Measurements from ENCODE around the gene BBS9. TPM values are rescaled to one million over a fixed set of nuclear protein-coding genes. Genes with fewer than 3 reads are reported as not detected.

Gene BBS9
- total RNA-seq, 1 experiment from 2014 or later, result 4.7 TPM

DNA sequence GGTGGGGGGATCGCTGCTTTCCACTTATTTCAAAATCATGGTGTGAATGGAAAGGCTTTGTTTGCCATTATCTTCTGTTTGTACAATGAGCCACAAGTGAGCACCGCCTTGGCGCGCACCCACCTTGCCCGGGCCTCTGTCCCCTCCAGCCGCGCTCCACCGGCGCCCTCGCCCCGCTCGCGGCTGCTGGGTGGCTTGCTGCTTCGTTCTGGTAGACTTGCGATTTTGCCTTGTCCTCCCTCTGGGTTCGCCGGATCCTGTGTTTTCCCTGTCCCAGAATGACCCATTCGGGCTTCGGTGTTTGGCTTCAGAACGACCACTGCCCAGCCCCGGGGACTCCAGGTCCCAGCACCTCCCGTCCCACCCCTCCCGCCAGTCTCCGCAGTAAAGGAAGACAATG lies 503.0 kb downstream of the BBS9 start:
- no peak for DNase-seq

DNA sequence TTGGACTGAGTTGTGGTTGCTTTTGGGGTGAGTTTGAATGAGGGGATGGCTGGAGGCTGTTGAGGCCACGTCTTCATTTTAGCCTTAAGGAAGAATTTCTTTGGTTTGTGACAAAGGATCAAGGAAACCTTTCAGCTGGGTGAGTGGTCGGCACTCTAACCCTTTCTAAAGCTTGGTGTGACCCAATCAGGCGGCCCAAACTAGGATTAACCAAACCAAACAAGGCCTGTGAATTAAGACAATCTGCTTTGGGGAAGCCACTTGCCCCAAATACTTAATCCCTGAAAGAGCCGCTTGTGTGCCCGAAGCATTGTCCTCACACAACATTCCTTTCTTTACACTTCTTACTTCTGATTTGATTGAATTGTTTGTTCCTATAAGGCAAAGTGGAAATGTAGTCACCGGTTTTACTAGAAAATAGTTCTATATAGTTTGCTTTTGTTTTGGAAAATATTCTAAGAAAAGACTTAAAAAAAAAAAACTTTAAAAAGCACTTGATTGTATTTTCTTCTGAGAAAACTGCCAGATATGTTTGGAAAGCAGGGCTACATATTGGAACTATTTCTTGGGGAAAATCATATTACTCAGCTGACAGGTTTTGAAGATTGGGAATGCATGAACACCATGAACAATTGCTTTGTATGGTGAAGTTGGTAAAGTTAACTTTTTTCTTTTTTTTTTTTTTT lies 503.6 kb downstream of the BBS9 start:
- Mint-ChIP-seq H3K4me1 (ENCODE audit: low read depth, unreplicated experiment) (no peaks in the 10 kb centered on the region), H3K4me3 (ENCODE audit: unreplicated experiment) (no peak overlapping the region), H3K27ac (ENCODE audit: unreplicated experiment) (no peak overlapping the region), H3K9me3 (ENCODE audit: unreplicated experiment) (no peaks in the 10 kb centered on the region), H3K27me3 (ENCODE audit: insufficient read depth, unreplicated experiment) (peaks cover 2% of the 10 kb centered on the region), H3K36me3 (ENCODE audit: insufficient read depth, unreplicated experiment) (no peaks in the 10 kb centered on the region)
- Histone ChIP-seq H3K36me3 (ENCODE audit: control insufficient read depth, insufficient read depth, low read length) (no peaks in the 10 kb centered on the region), H3K9me3 (no peaks in the 10 kb centered on the region), H3K27me3 (replicated peaks; ENCODE audit: control insufficient read depth, insufficient read depth, low read length) (no peaks in the 10 kb centered on the region), H3K4me1 (no peaks in the 10 kb centered on the region), H3K4me3 (ENCODE audit: low read depth, low read length) (no peak overlapping the region)
- no peak for DNase-seq
- TF ChIP-seq, protein P1, sequence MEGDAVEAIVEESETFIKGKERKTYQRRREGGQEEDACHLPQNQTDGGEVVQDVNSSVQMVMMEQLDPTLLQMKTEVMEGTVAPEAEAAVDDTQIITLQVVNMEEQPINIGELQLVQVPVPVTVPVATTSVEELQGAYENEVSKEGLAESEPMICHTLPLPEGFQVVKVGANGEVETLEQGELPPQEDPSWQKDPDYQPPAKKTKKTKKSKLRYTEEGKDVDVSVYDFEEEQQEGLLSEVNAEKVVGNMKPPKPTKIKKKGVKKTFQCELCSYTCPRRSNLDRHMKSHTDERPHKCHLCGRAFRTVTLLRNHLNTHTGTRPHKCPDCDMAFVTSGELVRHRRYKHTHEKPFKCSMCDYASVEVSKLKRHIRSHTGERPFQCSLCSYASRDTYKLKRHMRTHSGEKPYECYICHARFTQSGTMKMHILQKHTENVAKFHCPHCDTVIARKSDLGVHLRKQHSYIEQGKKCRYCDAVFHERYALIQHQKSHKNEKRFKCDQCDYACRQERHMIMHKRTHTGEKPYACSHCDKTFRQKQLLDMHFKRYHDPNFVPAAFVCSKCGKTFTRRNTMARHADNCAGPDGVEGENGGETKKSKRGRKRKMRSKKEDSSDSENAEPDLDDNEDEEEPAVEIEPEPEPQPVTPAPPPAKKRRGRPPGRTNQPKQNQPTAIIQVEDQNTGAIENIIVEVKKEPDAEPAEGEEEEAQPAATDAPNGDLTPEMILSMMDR (IDR thresholded peaks at IDR 0.05; ENCODE audit: insufficient read depth in 1 of 2, low read depth in 1 of 2, low read length in 1 of 2, severe bottlenecking in 1 of 2, unreplicated experiment in 1 of 2), result no peak
- POLR2A ChIA-PET, result no interaction called here
- BruUV-seq (replicated peaks), result no TSS peak
- intact Hi-C loops (cut with micrococcal nuclease; ENCODE audit: unreplicated experiment), result no loop called here
- CTCF ChIA-PET, result interaction anchor here (0.6 kb wide), 2 partner anchors 89 to 501 kb away, joined by 3 read pairs; no protein-coding TSS in a partner anchor

More for the DNA sequence above, 503.0 kb downstream of the BBS9 start:
- no peak overlapping the region for H3K27ac Mint-ChIP-seq (ENCODE audit: unreplicated experiment)
- no peaks in the 10 kb centered on the region for H3K36me3 Mint-ChIP-seq (ENCODE audit: insufficient read depth, unreplicated experiment)
- Histone ChIP-seq H3K27me3 (replicated peaks; ENCODE audit: control insufficient read depth, insufficient read depth, low read length) (no peaks in the 10 kb centered on the region), H3K9me3 (no peaks in the 10 kb centered on the region), H3K4me1 (no peaks in the 10 kb centered on the region), H3K36me3 (ENCODE audit: control insufficient read depth, insufficient read depth, low read length) (no peaks in the 10 kb centered on the region), H3K4me3 (ENCODE audit: low read depth, low read length) (no peak overlapping the region)
- ChIA-PET POLR2A (no interaction called here), CTCF (interaction anchor here (0.6 kb wide), 1 partner anchor 502 kb away, joined by 3 read pairs; no protein-coding TSS in a partner anchor)
- no peak overlapping the region for H3K4me3 Mint-ChIP-seq (ENCODE audit: unreplicated experiment)
- H3K27me3 Mint-ChIP-seq (ENCODE audit: insufficient read depth, unreplicated experiment), result no peaks in the 10 kb centered on the region
- BruUV-seq (replicated peaks), result no TSS peak
- TF ChIP-seq, protein P1 (IDR thresholded peaks at IDR 0.05; ENCODE audit: insufficient read depth in 1 of 2, low read depth in 1 of 2, low read length in 1 of 2, severe bottlenecking in 1 of 2, unreplicated experiment in 1 of 2), result no peak
- no peaks in the 10 kb centered on the region for H3K4me1 Mint-ChIP-seq (ENCODE audit: low read depth, unreplicated experiment)
- no peaks in the 10 kb centered on the region for H3K9me3 Mint-ChIP-seq (ENCODE audit: unreplicated experiment)
- intact Hi-C loops (cut with micrococcal nuclease; ENCODE audit: unreplicated experiment), result no loop called here

DNA sequence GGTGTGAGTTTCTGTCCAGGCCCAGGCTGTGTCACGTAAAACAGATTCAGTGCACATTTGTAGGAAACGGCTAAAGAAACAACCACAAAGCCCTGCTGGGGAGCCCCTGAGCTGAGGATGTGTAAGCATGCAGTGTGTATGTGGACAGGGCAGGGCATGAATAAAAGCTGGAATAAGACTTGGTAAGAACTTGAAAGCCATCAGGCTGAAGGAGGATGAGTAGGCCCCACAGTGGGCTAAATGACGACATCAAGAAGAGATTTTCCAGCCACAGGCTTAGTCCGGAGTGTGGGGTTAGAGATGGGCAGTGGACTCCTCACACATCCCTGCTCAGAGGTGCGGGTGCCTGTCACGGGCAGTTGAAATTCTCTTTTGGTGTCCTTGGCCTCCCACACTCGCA lies 505.2 kb downstream of the BBS9 start:
- Histone ChIP-seq H3K4me1 (no peaks in the 10 kb centered on the region), H3K4me3 (ENCODE audit: low read depth, low read length) (no peak overlapping the region), H3K27me3 (replicated peaks; ENCODE audit: control insufficient read depth, insufficient read depth, low read length) (no peaks in the 10 kb centered on the region), H3K9me3 (no peaks in the 10 kb centered on the region), H3K36me3 (ENCODE audit: control insufficient read depth, insufficient read depth, low read length) (no peaks in the 10 kb centered on the region)
- TF ChIP-seq, protein P1 (IDR thresholded peaks at IDR 0.05; ENCODE audit: insufficient read depth in 1 of 2, low read depth in 1 of 2, low read length in 1 of 2, severe bottlenecking in 1 of 2, unreplicated experiment in 1 of 2), result no peak
- Mint-ChIP-seq H3K27me3 (ENCODE audit: insufficient read depth, unreplicated experiment) (peaks cover 3% of the 10 kb centered on the region), H3K4me1 (ENCODE audit: low read depth, unreplicated experiment) (no peaks in the 10 kb centered on the region), H3K4me3 (ENCODE audit: unreplicated experiment) (no peak overlapping the region), H3K9me3 (ENCODE audit: unreplicated experiment) (no peaks in the 10 kb centered on the region), H3K36me3 (ENCODE audit: insufficient read depth, unreplicated experiment) (no peaks in the 10 kb centered on the region), H3K27ac (ENCODE audit: unreplicated experiment) (no peak overlapping the region)
- DNase-seq, result no peak
- CTCF ChIA-PET, result no interaction called here
- BruUV-seq (replicated peaks), result no TSS peak
- intact Hi-C loops (cut with micrococcal nuclease; ENCODE audit: unreplicated experiment), result no loop called here
- POLR2A ChIA-PET, result no interaction called here
